Esophagus squamous epithelium (tissue), 4 donors: ENCODE data around the gene MOGAT2.

Source experiments
- POLR2A ChIP-seq, 4 donors: fragments of 450-650 bp; IDR thresholded peaks; one replicate each; pipeline ENCODE4 v1.6.1; 2017; ENCODE audit warnings: antibody characterized with exemption in 4 of 4, mild to moderate bottlenecking in 4 of 4, moderate library complexity in 3 of 4
- TF ChIP-seq, protein P1 (sequence below), 6 experiments: fragments of 450-650 bp in 4 of 6; fragments of 200-600 bp in 2 of 6; sonication (generic) in 2 of 6; IDR thresholded peaks; one replicate each; pipeline ENCODE4 v1.5.1; 2016 to 2019; ENCODE audit warnings: antibody characterized with exemption in 6 of 6, mild to moderate bottlenecking in 4 of 6, moderate library complexity in 4 of 6

DNA sequence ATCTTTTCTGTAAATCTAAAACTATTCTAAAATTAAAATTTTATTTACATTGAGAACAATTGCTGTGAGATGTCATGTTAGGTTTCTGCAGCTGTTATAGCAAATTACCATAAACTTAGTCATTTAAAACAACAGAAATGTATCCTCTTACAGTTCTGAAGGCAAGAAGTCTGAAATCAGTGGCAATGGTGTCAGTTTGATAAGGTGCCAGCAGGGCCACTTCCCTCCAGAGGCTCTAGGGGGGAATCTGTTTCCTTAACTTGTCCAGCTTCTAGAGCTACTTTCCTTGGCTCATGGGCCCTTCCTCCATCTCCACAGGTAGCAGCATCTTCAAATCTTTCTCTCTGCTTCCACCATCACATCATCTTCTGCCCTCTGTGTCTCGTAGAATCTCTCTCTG, 23.0 kb downstream of the MOGAT2 start:
- no peak for TF ChIP-seq POLR2A (IDR thresholded peaks at IDR 0.05)
- TF ChIP-seq, protein P1, sequence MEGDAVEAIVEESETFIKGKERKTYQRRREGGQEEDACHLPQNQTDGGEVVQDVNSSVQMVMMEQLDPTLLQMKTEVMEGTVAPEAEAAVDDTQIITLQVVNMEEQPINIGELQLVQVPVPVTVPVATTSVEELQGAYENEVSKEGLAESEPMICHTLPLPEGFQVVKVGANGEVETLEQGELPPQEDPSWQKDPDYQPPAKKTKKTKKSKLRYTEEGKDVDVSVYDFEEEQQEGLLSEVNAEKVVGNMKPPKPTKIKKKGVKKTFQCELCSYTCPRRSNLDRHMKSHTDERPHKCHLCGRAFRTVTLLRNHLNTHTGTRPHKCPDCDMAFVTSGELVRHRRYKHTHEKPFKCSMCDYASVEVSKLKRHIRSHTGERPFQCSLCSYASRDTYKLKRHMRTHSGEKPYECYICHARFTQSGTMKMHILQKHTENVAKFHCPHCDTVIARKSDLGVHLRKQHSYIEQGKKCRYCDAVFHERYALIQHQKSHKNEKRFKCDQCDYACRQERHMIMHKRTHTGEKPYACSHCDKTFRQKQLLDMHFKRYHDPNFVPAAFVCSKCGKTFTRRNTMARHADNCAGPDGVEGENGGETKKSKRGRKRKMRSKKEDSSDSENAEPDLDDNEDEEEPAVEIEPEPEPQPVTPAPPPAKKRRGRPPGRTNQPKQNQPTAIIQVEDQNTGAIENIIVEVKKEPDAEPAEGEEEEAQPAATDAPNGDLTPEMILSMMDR (IDR thresholded peaks at IDR 0.05): no peak
